22Rv1 (cell line): ENCODE data around the gene IPCEF1.

Experiments
- CTCF ChIP-seq: fragments of 450-650 bp; IDR thresholded peaks from 2 replicates; pipeline ENCODE4 v1.5.1; 2017; ENCODE audit warnings: mild to moderate bottlenecking
- ZFX ChIP-seq: fragments of 450-650 bp; IDR thresholded peaks from 2 replicates; pipeline ENCODE4 v1.6.1; 2017; ENCODE audit warnings: antibody characterized with exemption, borderline replicate concordance

GRCh38 chr6:154154389-154154967 lies 202.1 kb downstream of the IPCEF1 start:
- TF ChIP-seq CTCF (peak; percentile 81), ZFX (no peak)
